Upper lobe of left lung (tissue), 6 donors: ENCODE results near the gene GNAI1. TPM values are rescaled to one million over a fixed set of nuclear protein-coding genes. Genes with fewer than 3 reads are reported as not detected.

Experiments
- ATAC-seq, 2 donors: fragments of 200-7000 bp; cut with Tn5 transposase; one replicate each; pipeline ENCODE4 v1.9.1; 2022; ENCODE audit warnings: mild to moderate bottlenecking in 2 of 2, moderate library complexity in 2 of 2; ENCODE audit not compliant: low FRiP score in 2 of 2
- DNase-seq, 2 donors: peaks; one replicate each; pipeline ENCODE4 v3.0.0-alpha.2; 2019 to 2020
- H3K27ac ChIP-seq, 4 donors: fragments of 200-600 bp; sonication (generic); one replicate each; pipeline ENCODE4 v1.5.1; 2016 to 2019
- H3K27me3 ChIP-seq, 4 donors: fragments of 200-600 bp; sonication (generic); one replicate each; pipeline ENCODE4 v1.5.1; 2017 to 2019
- H3K36me3 ChIP-seq, 4 donors: fragments of 200-600 bp; sonication (generic); one replicate each; pipeline ENCODE4 v1.5.1; 2016 to 2019
- H3K4me1 ChIP-seq, 4 donors: fragments of 200-600 bp; sonication (generic); one replicate each; pipeline ENCODE4 v1.5.1; 2018 to 2019
- H3K4me3 ChIP-seq, 4 donors: fragments of 200-600 bp; sonication (generic); one replicate each; pipeline ENCODE4 v1.5.1; 2017 to 2019; ENCODE audit warnings: mild to moderate bottlenecking in 2 of 4, moderate library complexity in 1 of 4
- H3K9me3 ChIP-seq, 4 donors: fragments of 200-600 bp; sonication (generic); one replicate each; pipeline ENCODE4 v1.5.1; 2018 to 2019
- CTCF ChIP-seq, 6 experiments: fragments of 450-650 bp in 4 of 6; fragments of 200-600 bp in 2 of 6; sonication (generic) in 2 of 6; IDR thresholded peaks; one replicate each; pipeline ENCODE4 v1.5.1; 2016 to 2019; ENCODE audit warnings: antibody characterized with exemption in 6 of 6
- EP300 ChIP-seq, 4 donors: sonication (generic); formaldehyde crosslinking; IDR thresholded peaks; one replicate each; pipeline ENCODE4 v1.5.1; 2017; ENCODE audit warnings: antibody characterized with exemption in 4 of 4, control low read depth in 2 of 4
- POLR2A ChIP-seq, 4 donors: fragments of 450-650 bp; IDR thresholded peaks; one replicate each; pipeline ENCODE4 v1.5.1; 2016 to 2017; ENCODE audit warnings: antibody characterized with exemption in 4 of 4, mild to moderate bottlenecking in 2 of 4
- POLR2AphosphoS5 ChIP-seq, 2 donors: sonication (generic); formaldehyde crosslinking; IDR thresholded peaks; one replicate each; pipeline ENCODE4 v1.5.1; 2017; ENCODE audit warnings: antibody characterized with exemption in 2 of 2
- WGBS, 2 donors: methylation state at CpG; one replicate each; pipeline ENCODE4 v1.1.5; 2017 to 2018; 5-methylcytosine and 5-hydroxymethylcytosine counted together
- total RNA-seq, 6 donors: library from RNA; depleted of rRNA in 4 of 6; stranded (reverse); fragments of >200 nt in 4 of 6; gene quantifications; one replicate each; pipeline versions ENCODE4 v1.1.0 to v1.2.1, GENCODE V29; 2016 to 2021
- donor health status: DM: no; HTN: no; CAD: no; lungs with moderate emphysema.
- donor health status: DM: no; HTN: yes; CAD: no; lungs with severe emphysema.

The GNAI1 gene
- total RNA-seq, 6 donors from 2014 or later, result 16.7 to 26.6 (median 21.5) TPM

GRCh38 chr7:80241671-80242070, 107.0 kb downstream of the GNAI1 start:
- Histone ChIP-seq H3K36me3 (no peaks in the 10 kb centered on the region), H3K4me1 (no peaks in the 10 kb centered on the region), H3K27me3 (no peaks in the 10 kb centered on the region), H3K27ac (no peak overlapping the region), H3K4me3 (no peak overlapping the region), H3K9me3 (no peaks in the 10 kb centered on the region)
- no peak for ATAC-seq
- no peak for TF ChIP-seq CTCF (IDR thresholded peaks at IDR 0.05)
- no peak for TF ChIP-seq POLR2A (IDR thresholded peaks at IDR 0.05)
- TF ChIP-seq POLR2AphosphoS5 (IDR thresholded peaks at IDR 0.05), result no peak
- TF ChIP-seq EP300 (IDR thresholded peaks at IDR 0.05), result no peak
- no peak for DNase-seq
- WGBS, 2 donors, result 83 to 95% methylated on average over 1 of the region's 1 CpG

GRCh38 chr7:80243425-80243824, 108.8 kb downstream of the GNAI1 start:
- Histone ChIP-seq H3K27ac (no peak overlapping the region), H3K9me3 (no peaks in the 10 kb centered on the region), H3K36me3 (no peaks in the 10 kb centered on the region), H3K27me3 (no peaks in the 10 kb centered on the region), H3K4me3 (no peak overlapping the region), H3K4me1 (no peaks in the 10 kb centered on the region)
- ATAC-seq (no peak), DNase-seq (no peak)
- no peak for TF ChIP-seq POLR2AphosphoS5 (IDR thresholded peaks at IDR 0.05)
- no peak for TF ChIP-seq CTCF (IDR thresholded peaks at IDR 0.05)
- no peak for TF ChIP-seq EP300 (IDR thresholded peaks at IDR 0.05)
- TF ChIP-seq POLR2A (IDR thresholded peaks at IDR 0.05), result no peak
- WGBS, 2 donors, result 65 to 67% methylated on average over 4 of the region's 4 CpGs

GRCh38 chr7:80244206-80244916, 109.7 kb downstream of the GNAI1 start:
- no peaks in the 10 kb centered on the region for H3K36me3 ChIP-seq
- DNase-seq (no peak), ATAC-seq (no peak)
- TF ChIP-seq POLR2AphosphoS5 (IDR thresholded peaks at IDR 0.05) (no peak), CTCF (IDR thresholded peaks at IDR 0.05) (no peak), EP300 (IDR thresholded peaks at IDR 0.05) (no peak), POLR2A (IDR thresholded peaks at IDR 0.05) (no peak)
- WGBS, 2 donors, result 58 to 62% methylated on average over 4 of the region's 4 CpGs
- H3K4me3 ChIP-seq, result no peak overlapping the region
- H3K27ac ChIP-seq, result no peak overlapping the region
- no peaks in the 10 kb centered on the region for H3K27me3 ChIP-seq
- no peaks in the 10 kb centered on the region for H3K9me3 ChIP-seq
- no peaks in the 10 kb centered on the region for H3K4me1 ChIP-seq

- 73 to 91% methylated on average over 3 of the region's 3 CpGs for WGBS, 2 donors
- ATAC-seq (no peak), DNase-seq (no peak)
- Histone ChIP-seq H3K4me3 (no peak overlapping the region), H3K9me3 (no peaks in the 10 kb centered on the region), H3K27ac (no peak overlapping the region), H3K4me1 (no peaks in the 10 kb centered on the region), H3K27me3 (no peaks in the 10 kb centered on the region), H3K36me3 (no peaks in the 10 kb centered on the region)
- TF ChIP-seq POLR2AphosphoS5 (IDR thresholded peaks at IDR 0.05), result no peak
- TF ChIP-seq POLR2A (IDR thresholded peaks at IDR 0.05), result no peak
- TF ChIP-seq EP300 (IDR thresholded peaks at IDR 0.05), result no peak
- no peak for TF ChIP-seq CTCF (IDR thresholded peaks at IDR 0.05)
Measured at GRCh38 chr7:80247144-80247543, 112.5 kb downstream of the GNAI1 start.

- H3K27ac ChIP-seq, result no peak overlapping the region
Measured at GRCh38 chr7:80247891-80248290, 113.3 kb downstream of the GNAI1 start.

More at GRCh38 chr7:80247891-80248290, 113.3 kb downstream of the GNAI1 start:
- no peak overlapping the region for H3K4me3 ChIP-seq
- ATAC-seq (no peak), DNase-seq (no peak)
- H3K9me3 ChIP-seq, result no peaks in the 10 kb centered on the region
- TF ChIP-seq POLR2A (IDR thresholded peaks at IDR 0.05) (no peak), POLR2AphosphoS5 (IDR thresholded peaks at IDR 0.05) (no peak), CTCF (IDR thresholded peaks at IDR 0.05) (no peak), EP300 (IDR thresholded peaks at IDR 0.05) (no peak)
- H3K4me1 ChIP-seq, result no peaks in the 10 kb centered on the region
- H3K27me3 ChIP-seq, result no peaks in the 10 kb centered on the region
- 92 to 94% methylated on average over 4 of the region's 4 CpGs for WGBS, 2 donors
- H3K36me3 ChIP-seq, result no peaks in the 10 kb centered on the region
